Fibroblast of lung (primary cell): ENCODE measurements around the gene MTRR.

ENCODE experiments used
- EZH2 ChIP-seq: IDR thresholded peaks from 2 replicates; pipeline ENCODE4 v1.5.1; 2012; ENCODE audit warnings: low read length, control low read depth, mild to moderate bottlenecking; ENCODE audit errors: missing control alignments
- TF ChIP-seq, protein P1 (sequence below), 2 donors: IDR thresholded peaks in 1 of 2; conservative IDR thresholded peaks in 1 of 2; 1 replicate in 1 of 2; 2 replicates in 1 of 2; pipeline ENCODE4 v1.5.1; 2011 to 2012; ENCODE audit warnings: low read length in 2 of 2, control low read depth in 1 of 2, inconsistent platforms in 1 of 2, low read depth in 1 of 2, mild to moderate bottlenecking in 1 of 2

GRCh38 chr5:7894439-7894838 is 25.5 kb downstream of the MTRR start:
- TF ChIP-seq, protein P1, sequence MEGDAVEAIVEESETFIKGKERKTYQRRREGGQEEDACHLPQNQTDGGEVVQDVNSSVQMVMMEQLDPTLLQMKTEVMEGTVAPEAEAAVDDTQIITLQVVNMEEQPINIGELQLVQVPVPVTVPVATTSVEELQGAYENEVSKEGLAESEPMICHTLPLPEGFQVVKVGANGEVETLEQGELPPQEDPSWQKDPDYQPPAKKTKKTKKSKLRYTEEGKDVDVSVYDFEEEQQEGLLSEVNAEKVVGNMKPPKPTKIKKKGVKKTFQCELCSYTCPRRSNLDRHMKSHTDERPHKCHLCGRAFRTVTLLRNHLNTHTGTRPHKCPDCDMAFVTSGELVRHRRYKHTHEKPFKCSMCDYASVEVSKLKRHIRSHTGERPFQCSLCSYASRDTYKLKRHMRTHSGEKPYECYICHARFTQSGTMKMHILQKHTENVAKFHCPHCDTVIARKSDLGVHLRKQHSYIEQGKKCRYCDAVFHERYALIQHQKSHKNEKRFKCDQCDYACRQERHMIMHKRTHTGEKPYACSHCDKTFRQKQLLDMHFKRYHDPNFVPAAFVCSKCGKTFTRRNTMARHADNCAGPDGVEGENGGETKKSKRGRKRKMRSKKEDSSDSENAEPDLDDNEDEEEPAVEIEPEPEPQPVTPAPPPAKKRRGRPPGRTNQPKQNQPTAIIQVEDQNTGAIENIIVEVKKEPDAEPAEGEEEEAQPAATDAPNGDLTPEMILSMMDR (conservative IDR thresholded peaks at IDR 0.05 in 1 of 2, IDR thresholded peaks at IDR 0.05 in 1 of 2; ENCODE audit: low read depth in 1 of 2, low read length in 2 of 2) = no peak
- TF ChIP-seq EZH2 = no peak
